Stimulated activated CD8-positive, alpha-beta memory T cell treated with anti-CD3 and anti-CD28 coated beads, Interleukin-15, amount 100 ng/mL, for 4 hours (primary cell): ENCODE measurements around the gene FMNL2.

ENCODE experiments used
- DNase-seq, 2 donors: peaks; one replicate each; pipeline ENCODE4 v3.0.0-alpha.2; 2020; ENCODE audit warnings: low read depth in 2 of 2

The FMNL2 gene

GRCh38 chr2:152402780-152403759 is 68.1 kb downstream of the FMNL2 start:
- DNase-seq, result no peak

GRCh38 chr2:152405206-152406118 is 70.5 kb downstream of the FMNL2 start:
- DNase-seq, result no peak

- no peak for DNase-seq
Observed at GRCh38 chr2:152406119-152406835, 71.3 kb downstream of the FMNL2 start.

GRCh38 chr2:152406836-152407161 is 71.8 kb downstream of the FMNL2 start:
- DNase-seq, result no peak

DNA sequence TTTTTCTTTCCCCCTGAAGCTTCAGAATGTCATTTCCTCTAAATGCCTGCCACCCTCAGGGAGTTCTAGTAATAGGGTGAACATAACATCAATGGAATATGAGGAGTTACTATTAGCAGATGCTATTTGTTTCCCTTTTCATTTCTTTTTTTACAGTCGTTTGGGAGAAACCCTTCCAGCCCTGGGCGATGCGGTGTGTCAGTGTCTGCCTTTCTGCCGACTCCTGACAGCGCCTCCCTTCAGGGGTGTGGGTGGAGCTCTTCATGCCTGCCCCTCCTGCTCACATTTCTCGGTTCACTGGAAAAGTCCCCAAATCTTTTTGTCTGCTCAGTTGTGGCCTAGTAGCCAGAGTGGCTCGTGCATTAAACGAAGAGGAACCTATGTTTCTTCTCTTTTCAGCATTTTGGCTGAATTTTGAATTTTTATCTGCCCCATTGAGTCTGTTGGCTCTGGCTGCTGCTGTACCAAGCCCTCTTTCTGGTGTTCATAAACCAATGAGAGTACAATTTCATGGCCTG is 72.3 kb downstream of the FMNL2 start:
- DNase-seq, result no peak

DNA sequence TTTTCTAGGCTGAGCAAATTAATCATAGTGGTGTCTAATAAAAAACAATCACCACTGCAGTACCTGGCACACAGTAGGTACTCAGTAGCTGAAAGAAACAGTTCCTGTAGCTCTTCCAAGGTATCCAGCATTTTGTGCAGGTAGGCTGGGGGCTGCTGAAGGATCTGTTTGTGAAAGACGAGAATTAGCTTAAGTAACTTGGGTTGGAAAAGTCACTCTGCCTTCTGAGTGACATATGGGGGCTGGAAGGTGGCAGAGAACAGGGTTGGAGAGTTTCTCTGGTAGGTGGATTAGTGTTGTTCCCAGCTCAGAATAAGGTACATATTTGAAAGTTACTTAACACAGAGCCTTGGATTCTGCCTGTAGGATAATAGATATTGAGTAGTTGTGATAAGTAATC is 72.8 kb downstream of the FMNL2 start:
- no peak for DNase-seq

- DNase-seq, result no peak
Observed at GRCh38 chr2:152408254-152408653, 73.3 kb downstream of the FMNL2 start.

GRCh38 chr2:152409386-152410164 is 74.6 kb downstream of the FMNL2 start:
- no peak for DNase-seq

- no peak for DNase-seq
Observed at GRCh38 chr2:152410165-152410597, 75.2 kb downstream of the FMNL2 start.

- DNase-seq, result no peak
Observed at GRCh38 chr2:152411154-152411553, 76.2 kb downstream of the FMNL2 start.

DNA sequence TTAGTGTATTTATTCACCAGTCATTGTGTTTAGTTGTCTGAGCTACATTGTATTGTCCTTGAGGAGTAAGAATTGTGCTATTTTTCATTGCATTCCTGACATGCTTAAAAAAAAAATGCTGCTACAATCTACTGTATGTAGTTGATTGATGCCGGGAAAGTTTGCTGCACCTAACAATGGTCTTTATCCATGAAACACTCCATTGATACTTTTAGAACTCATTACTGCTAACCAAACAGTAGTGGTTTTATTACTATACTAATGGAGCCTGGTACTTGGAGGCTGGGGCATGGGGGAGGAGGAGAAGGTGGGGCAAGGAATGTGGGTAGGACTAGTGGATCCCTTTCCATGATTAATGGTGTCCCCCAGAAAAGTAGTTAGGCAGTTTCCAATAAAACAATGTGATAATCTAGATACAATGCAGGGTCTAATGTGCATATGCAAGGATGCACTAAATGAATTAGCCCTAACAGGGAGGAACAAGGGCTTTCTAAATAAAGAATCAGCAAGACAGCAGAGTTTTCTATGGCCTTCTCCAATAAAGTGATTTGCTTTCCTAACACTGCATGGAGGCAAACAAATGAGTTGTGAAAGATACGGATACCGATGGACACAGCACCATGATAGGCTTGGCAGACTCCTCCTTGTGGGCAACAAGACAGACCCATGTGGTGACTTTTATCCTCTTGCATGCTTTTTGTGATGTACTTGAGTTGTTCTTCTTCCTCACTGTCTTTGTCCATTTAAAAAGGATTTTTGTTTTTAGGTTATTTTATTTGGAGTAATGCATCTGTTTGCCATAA is 78.5 kb downstream of the FMNL2 start:
- DNase-seq, result no peak

DNA sequence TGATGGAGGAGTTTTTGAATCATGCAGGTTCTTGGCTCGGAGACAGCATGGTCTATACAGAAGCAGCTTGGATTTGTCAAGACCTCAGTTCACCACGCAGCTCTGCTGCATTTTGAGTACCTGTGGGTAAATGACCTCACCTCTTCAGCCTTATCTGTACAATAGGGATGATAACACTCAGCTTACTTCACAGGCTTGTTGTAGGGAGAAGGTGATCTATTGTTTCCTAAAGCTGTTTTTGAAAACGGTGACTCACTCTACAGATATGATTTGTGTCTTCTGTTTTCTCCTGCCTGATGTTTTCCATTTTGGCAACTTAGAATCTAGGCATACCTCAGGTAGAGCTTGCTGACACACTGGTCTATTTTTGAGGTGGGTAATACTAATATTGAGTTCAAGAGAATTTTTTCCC is 80.3 kb downstream of the FMNL2 start:
- DNase-seq, result no peak

- DNase-seq, result no peak
Observed at GRCh38 chr2:152415796-152416195, 80.8 kb downstream of the FMNL2 start.

DNA sequence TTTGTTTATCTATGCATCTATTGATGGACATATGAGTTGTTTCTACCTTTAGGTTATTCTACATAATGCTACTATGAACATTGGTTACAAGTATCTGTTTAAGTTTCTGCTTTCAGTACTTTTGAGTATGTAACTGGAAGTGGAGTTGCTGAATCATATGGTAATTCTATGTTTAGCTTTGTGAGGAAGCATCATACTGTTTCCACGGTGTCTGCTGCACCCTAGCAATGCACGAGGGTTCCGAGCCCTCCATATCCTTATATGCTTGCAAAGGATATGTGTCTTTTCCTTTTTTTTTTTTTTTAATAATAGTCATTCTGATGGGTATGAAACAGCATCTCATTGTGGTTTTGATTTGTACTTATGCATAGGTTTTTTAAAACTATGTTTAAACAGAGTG is 83.7 kb downstream of the FMNL2 start:
- no peak for DNase-seq

- no peak for DNase-seq
Observed at GRCh38 chr2:152419944-152420343, 85.0 kb downstream of the FMNL2 start.

DNA sequence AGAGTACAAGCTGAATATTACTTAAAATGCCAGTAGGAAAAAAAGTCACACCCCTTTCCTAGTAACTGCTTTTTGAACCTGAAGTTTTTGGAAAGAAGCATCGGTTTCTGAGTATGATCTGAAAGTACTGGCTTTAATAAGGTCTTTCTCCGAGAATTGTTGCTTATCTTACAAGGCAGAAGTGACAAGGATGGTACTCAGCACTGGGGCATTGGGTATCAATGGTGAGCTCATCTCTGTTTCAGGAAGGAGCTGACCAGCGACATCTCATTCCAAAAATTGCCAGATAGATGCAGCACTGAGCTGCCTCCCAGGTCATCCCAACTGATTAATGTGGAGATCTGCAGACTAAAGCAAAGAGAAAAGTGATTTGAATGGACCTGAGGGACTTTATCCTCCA is 85.4 kb downstream of the FMNL2 start:
- DNase-seq, result no peak

DNA sequence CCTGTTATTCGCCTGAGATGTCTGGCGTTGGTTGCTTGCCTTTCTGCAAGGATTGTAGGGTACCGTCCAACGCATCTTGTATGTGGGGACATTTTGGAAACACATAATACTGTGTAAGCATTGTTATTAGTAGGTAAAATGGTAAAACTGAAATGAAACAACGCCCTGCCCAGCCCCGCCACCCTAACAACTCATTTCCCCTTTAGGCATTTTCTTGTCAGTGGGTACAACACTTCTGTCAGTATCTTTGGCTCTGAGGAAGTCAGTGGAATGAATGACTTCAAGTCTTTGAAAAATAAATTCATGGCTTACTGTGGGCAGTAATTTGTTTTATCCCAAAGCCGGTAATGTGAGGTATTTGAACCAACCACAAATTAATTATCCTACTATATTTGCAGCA is 86.0 kb downstream of the FMNL2 start:
- DNase-seq, result no peak

DNA sequence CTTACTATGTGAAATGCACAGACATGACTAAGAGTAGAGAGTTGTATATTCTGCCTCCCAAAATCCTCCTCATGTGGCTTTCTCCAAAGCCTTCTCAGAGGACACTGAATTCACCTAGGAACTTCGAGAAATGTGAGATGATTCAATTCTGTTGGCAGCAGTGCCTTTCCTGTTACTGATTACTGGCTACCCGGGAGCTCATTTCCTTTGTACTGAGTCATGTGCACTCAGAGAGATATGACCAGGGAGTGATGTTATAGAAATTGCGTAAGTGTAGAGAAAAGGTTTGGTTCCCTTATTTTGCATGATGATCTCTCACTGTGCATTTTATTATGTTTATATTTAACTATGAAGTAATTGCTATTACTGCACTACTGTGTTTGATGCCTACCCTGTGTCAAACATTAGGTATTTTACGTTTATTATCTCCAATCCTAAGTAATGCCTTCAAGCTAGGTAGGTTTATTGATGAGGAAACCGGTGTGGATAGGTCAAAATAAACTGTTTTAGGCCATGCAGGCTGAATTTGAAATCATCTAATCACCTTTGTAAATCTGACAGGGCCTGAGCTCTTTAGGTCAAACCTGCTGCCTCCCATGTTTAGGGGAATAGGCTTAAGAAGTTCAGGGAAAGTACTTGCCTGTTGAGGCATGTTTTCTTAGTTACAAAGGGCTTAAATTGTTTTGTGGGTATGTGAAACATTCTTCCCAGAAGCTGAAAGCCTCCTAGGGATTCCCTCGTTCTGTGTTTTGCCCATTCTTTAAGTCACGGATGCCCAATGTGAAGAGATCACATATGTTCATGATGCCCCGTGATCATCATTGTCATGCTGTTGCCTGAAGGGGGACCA is 86.8 kb downstream of the FMNL2 start:
- no peak for DNase-seq

- DNase-seq, result no peak
Observed at GRCh38 chr2:152423684-152424083, 88.7 kb downstream of the FMNL2 start.
